DND-41 (cell line): ENCODE measurements around the gene KRTAP1-3.

Experiments used
- EZH2 ChIP-seq: IDR thresholded peaks from 3 replicates; pipeline ENCODE4 v1.6.1; 2012; ENCODE audit warnings: borderline replicate concordance, low read depth, mild to moderate bottlenecking, moderate library complexity, low read length, inconsistent platforms; ENCODE audit not compliant: severe bottlenecking
- TF ChIP-seq, protein P1 (sequence below): IDR thresholded peaks from 2 replicates; pipeline ENCODE4 v1.5.1; 2012; ENCODE audit warnings: borderline replicate concordance, low read length, moderate library complexity, mild to moderate bottlenecking; ENCODE audit not compliant: poor library complexity, severe bottlenecking; ENCODE audit errors: extremely low read depth

DNA sequence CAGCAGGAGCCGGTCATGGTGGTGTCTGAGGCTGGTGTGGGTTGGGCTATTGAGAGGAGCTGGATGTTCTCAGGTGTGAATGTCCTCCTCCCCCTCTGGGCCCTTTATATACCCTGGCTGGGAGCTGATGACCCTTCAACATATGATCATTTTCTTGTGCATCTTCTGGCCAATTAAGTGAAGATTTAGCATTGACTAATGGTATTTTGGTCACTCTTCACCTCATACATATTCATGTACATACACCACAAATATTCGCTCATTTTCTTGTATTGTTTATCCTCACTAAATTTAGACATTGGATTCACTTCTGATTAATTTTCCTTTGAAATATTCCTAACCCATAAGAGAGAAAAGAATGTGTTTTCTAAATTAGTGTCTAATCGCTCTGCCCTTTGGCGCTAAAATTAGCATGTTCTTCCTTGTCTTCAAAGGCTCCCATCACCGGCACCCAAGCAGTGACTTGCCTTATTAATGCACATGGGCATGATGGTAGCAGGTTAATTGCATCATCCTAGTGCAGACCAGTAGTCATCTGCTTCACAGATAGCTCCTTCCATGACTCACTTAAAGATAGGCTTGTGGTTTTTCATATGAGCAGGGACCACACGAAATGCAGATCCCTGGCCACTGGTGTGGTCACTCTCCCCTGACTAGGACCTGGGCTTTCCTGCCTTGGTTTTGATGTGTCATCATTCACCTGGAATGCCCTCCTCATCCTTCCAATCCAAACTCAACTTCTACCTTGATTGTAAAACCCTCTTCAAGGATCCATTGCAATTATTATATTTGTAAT is 31.4 kb upstream of the KRTAP1-3 start, which contains the start of gene KRTAP2-4:
- TF ChIP-seq, protein P1, sequence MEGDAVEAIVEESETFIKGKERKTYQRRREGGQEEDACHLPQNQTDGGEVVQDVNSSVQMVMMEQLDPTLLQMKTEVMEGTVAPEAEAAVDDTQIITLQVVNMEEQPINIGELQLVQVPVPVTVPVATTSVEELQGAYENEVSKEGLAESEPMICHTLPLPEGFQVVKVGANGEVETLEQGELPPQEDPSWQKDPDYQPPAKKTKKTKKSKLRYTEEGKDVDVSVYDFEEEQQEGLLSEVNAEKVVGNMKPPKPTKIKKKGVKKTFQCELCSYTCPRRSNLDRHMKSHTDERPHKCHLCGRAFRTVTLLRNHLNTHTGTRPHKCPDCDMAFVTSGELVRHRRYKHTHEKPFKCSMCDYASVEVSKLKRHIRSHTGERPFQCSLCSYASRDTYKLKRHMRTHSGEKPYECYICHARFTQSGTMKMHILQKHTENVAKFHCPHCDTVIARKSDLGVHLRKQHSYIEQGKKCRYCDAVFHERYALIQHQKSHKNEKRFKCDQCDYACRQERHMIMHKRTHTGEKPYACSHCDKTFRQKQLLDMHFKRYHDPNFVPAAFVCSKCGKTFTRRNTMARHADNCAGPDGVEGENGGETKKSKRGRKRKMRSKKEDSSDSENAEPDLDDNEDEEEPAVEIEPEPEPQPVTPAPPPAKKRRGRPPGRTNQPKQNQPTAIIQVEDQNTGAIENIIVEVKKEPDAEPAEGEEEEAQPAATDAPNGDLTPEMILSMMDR = no peak
- no peak for TF ChIP-seq EZH2
